Brain pericyte (primary cell): ENCODE data around the gene AGPAT2.

Source experiments
- DNase-seq: peaks from one replicate; pipeline ENCODE4 v3.0.0-alpha.2; 2012; ENCODE audit warnings: low read depth, low spot score

Gene AGPAT2

DNA sequence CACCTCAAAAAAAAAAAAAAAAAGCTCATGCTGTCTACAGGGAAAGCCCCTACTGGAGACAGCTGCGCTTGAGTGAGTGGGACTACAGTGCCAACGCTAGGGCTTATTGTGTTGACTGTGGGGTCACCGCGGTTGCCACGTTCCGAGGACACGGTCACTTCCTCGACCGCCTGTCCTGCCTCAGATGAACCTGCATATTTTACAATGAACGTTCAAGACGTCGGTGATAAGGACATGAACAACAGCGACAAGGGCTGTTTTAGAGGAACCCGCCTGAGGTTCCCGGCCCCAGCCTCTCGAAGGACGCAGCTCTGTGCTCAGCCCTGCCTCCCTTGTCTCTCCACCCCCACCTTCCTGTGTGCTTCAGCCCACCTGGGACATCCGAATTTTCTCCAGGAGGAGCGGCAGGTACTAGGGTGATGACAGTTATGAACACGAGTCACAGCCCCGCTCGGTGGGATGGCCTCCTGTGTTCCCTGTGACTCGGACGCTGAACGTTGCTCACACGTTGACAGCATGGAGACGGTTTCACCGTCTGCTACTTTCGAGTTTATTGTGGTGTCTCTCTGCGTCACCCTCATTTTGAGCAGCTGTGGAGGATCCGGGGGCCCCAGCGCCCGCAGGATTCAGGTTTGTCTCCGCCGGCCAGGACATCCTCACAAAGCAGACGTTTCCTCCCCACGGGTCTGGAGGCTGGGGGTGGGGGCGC, 13.9 kb upstream of the AGPAT2 start:
- DNase-seq = no peak

DNA sequence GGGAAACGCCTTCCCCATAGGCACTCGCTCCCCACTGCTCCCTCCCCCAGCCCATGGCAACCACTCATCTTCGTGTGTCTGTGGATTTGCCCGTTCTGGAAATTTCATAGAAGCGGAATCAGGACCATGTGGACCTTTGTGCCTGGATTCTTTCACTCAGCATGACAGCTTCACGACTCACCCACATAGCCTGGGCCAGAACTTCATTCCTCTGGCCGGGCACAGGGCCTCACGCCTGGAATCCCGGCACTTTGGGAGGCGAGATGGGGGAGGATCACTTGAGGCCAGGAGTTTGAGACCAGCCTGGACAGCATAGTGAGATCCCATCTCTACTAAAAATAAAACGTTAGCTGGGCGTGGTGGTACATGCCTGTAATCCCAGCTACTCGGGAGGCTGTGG, 13.0 kb upstream of the AGPAT2 start:
- no peak for DNase-seq

DNA sequence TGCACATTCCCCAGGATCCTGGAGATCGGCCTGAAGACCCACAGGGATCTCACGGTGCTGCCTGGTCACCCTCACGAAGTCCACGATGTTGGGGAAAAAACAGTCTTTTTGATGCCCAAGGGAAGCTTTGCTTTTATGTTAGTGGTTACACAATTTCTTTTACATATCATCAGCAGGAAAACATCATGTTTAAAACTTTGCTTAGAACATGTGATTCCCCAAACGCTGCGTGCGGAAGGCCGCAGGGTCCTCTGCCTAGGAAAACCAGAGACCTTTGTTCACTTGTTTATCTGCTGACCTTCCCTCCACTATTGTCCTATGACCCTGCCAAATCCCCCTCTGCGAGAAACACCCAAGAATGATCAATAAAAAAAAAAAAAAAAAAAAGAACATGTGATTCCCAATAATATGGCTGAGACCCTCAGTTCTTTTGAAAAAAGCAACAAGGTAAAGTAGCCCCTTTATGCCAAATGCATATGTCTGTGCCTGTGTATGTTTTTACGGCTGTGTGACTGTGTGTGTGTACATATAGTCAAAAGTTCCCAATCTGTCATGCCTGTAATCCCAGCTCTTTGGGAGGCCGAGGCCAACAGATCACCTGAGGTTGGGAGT, 11.5 kb upstream of the AGPAT2 start:
- no peak for DNase-seq

DNA sequence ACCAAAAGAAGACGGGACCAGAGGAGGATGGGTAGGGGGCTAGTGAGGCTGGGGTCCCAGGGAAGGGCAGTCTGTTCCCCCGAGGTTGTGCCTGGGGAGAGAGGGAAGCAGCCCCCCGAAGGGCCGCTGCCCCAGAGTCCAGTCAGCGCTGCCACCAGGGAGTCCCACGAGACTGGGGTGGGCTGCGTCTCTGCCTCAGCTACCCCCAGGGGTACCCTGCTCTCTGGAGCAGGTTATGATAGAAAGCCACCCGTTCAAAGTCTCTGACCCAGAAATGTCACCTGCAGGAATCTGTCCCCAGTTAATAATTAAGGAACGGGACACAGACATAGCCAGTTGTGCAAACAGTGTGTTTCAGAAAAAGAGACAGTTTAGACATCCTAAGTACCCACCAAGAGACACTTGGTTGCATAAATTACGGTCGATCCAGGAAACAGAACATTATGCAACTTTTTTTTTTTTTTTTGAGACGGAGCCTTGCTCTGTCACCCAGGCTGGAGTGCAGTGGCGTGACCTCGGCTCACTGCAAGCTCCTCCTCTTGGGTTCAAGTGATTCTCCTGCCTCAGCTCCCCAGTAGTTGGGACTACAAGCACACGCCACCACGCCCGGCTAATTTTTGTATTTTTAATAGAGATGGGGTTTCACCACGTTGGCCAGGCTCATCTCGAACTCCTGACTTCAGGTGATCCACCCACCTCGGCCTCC, 10.7 kb upstream of the AGPAT2 start:
- DNase-seq = no peak

DNA sequence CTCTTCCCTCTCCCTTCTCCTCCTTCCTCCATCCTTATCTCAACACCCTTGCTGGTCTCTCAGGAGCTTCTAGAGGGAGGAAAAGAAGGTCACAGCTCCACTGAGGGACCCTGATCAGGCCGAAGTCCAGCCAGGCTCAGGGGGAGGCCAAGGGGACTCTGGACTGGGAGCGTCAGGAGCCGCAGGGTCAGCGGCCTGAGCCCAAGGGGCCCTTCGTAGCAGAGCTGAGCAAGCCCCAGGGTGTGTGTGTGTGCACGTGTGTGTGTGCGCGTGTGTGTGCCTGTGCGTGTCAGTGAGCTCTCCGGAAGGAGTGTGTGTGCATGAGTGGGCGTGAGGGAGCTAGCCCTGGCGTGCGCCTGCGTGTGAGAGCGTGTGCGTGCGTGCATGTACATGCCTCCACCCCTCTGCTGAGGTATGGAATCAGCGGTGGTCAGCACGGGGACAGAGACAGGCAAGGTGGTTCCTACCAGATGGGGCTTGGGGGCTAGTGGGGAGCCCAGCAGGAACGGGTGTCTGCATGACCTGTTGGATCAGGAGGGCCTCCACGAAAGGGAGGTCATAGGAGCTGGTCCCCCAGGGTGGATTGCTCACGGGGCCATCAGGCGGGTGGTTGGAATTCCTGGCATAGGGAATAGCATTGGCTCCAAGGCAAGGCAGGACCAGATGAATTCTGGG, 10.0 kb upstream of the AGPAT2 start:
- DNase-seq = no peak

DNA sequence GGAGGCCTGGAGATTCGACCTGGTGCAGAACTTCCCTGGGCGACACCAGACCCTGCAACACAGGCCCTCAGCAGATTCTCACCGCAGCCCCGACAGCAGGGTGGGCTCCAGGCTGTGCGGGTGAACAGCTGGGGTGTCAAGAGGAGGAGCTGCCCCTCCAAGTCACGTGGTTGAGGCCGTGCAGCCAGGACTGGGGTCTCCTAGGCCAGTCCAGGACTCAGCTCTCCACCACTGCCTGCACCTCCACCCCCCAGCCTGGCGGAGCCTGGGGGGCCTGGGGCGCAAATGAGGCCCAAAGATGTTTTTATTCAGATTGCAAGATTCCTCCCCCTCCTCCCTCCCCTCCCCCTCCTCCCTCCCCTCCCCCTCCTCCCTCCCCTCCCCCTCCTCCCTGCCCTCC, 9.2 kb upstream of the AGPAT2 start:
- DNase-seq = no peak

DNA sequence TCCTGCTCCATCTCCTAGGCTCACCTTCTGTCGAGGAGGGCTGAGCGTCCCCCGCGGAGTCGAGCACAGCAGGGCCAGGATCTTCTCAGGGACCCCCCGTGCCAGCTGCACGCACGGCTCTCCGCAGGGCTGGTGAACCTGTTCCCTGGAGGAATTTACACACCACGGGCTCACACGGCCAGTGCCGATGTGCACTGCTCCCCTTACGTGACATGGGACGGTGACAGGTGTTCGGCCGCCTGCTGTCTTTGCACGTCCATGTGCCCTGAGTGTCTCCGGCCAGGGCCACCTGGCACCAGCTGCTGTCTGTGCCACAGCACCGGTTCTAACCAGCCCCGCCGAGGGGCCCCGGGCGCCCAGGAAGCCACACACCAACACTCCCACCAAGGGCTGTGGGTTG, 8.7 kb upstream of the AGPAT2 start:
- DNase-seq = no peak

DNA sequence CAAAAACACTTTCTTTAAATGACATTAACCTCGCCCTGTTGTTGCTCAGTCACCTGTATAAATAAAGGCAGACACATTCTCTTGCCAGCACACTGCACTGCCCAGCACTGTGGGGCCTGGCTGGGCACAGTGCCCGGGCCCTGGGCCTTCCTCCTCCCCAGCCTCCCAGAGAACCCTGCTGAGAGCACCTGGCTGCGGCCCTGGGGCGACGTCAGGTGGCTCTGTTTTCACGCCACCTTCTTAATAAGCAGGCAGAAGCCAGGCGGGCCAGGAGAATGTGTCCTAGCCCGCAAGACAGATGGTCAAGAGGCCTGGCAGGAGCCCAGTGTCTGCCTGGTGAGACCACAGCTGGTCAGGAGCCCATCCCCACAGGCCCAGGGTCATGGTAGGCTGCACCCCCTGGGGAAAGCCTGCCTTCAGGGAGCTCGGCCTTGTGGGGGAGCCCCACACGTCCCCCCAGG, 8.2 kb upstream of the AGPAT2 start:
- DNase-seq = peak; percentile 34

DNA sequence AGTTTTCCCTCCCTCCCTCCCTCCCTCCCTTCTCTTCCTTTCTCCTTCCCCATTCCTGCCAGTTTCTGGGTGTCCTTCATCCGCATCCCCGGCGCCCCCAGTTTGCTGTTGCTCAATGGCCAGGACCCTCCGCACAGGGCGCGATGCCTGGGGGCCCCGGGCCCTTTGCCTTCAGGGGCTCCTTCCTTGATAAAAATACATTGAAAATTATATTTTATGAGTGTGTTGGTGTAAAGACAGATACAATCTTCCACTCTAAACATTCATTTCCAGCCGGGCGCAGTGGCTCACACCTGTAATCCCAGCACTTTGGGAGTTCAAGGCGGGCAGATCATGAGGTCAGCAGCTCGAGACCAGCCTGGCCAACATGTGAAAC, 7.6 kb upstream of the AGPAT2 start:
- DNase-seq = no peak

DNA sequence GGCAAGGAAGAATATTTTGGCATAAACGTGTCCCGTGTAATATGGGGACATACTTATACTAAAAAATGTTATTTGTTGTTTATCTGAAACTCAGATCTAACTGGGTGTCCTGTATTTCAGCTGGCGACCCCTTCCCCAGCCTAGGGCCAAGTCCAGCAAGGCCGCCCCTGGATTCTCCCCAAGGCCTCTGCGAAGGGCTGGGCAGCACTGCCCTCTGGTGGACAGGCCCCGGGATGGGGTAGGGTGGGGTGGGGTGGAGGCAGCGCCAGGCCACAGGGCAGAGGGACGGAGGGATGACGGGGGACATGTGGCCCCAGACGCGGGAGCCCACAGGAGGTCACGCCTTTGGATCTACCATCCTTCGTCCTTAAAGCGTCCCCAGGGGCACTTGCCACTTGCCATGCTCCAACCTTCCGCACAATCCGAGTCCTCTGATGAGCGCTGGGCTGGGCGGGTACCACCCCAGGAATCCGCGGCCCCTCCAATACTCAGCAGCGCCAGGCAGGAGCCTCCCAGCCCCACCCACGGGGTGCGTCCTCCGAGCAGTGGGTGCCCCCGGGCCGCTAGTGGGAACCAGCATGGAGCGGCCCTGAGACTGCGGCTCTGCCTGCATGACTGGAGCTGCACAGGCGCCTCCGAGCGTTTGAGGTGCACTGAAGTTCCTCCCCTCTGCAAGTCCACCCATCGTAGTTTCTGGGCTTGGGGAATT, 7.1 kb upstream of the AGPAT2 start:
- DNase-seq = no peak

DNA sequence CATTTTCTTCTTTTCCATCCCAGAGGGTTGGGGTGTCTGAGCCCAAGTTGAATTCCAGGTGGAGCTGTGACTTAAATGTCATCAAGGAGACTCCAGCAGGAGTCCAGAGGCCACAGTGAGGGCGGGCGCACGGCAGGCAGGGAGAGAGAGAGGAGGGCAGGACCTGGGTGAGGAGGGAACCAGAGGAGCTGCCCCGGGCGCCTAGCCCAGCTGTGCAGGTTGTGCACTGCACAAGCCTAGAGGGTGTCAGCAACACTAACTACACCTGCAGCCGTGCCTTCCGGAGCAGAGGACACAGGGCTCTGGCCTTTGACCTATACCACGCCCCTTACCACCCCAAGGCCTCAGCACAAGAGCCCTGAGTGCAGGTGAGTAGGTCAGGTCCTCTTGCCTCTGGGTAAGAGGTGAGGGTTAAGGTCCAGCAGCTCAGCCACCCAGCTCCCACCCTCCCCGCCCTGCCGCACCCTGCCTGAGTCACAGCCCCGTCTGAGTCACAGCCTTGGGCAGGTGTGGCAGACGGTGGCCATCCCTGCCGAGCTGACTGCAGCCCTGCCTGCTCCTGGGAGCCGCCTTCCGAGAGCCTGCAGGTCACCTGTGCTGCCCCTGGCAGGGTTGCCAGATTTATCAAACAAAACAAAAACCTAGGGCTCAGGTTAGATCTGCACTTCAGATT, 6.4 kb upstream of the AGPAT2 start:
- no peak for DNase-seq

DNA sequence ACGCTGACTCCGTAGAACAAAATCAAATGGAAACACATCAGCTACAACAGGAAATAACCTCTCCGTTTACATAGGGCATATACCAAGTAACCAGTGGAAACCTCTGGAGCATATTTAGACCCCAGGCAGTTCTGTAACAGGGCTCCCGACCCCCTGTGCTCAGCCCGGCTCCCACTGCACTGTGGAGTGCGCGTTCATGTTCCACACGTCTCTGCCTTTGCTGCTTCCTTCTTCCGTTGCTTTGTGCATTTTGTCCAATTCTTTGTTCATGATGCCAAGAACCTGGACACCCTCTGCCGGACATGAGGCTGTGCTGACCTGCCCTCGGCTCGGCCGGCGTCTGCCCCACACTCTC, 5.9 kb upstream of the AGPAT2 start:
- DNase-seq = no peak

DNA sequence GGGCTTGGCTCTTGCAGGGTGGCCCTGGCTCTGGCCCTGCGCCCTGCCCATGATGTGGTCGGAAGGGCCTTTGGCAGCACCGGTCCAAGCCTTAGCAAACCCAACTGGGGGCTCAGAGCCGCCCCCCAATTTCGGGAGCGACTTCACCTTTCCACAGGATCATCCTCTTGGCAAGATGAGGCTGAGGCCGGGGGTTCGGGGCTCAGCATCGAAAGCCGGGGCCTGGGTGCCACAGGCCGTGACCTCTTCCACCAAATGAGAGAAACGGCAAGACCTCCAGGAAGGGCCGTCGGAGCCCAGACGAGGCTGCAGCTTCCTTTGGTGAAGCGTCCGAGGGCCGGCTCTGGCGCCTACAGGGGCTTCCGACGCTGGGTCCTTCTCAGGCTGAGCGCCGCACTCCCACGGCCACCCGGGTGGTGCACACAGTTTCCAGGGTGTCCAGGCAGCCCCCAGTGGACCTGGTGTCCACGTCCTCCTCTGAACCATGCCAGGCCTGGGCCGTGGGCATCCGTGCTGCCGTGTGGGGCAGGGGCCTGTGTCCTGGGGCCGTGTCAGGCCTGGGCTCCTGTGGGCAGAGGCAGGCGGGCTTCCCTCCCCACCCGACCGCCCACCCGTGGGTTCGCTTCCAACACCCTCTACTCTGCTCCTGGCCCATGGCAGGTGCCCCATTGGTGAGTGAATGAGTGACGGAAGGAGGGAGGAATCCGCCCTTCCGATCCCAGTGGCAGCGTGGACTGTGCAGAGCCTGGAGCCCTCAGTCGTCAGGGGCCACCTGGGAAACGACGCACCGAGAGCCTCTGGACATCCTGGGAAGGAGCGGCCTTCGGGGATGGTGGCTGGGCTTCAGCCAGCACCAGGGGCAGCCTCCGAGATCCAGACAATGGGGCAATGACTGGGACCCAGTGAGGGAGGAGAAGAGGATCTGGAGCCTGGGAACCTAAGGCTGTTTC, 5.2 kb upstream of the AGPAT2 start:
- DNase-seq = no peak

DNA sequence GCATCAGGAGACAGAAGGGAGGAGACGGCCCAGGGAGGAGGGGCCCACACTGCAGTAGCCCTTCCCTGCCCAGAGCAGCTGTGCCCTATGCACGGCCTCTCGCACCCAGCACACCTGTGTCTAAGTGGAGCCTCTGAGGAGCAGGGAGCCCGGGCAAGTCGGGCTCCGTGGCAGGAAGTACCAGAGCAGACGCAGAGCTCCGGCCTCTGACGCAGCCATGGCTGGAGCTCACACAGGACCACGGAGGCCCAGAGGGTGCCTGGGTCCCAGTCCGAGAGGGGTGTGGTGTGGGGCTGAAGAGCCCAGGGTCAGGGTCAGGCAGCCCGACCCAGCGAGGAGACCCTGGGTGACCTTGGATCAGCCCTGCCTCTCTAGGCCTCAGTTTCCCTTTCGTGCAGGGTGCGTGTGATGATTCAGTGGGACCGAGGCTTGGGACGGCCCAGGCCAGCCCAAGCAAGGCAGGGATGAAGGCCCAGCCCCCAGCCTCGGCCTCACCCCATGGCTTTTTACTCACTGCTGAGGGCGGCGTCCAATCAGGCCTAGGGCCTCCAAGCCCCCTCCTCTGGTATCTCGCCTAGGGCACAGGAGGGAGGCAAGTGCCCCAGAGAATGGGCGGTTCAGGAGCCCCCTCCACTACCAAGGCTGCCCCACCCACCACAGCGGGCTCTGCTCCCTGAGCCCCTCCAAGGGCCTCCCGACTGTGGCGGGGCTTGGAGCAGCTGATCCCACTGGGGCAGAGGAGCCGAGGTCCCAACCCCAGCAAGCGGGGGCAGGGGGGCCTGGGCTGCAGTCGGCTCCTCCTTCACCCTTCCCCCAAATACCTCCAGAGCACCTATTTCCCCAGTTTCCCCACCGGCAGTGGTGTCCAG, 4.3 kb upstream of the AGPAT2 start:
- no peak for DNase-seq

DNA sequence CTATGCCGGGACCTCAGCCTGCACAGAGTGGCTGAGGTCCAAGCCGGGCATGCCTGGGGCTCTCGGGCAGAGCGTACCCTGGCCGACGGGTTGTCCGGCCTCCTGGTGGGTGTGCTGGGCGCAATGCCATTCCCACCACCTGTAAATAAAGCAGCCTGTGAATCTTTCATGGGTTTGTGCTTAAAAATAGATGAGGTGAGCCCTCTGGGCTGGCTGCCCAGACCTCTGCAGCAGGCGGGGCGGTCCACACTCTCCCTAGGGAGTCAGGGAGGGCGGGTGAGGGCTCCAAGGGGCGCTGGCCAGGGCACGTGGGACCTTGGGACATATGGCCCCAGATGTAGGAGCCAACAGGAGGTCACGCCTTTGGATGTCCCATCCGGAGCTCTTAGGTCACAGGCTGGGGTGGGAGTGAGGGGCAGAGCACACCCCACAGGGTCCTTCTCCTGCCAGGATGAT, 3.6 kb upstream of the AGPAT2 start:
- no peak for DNase-seq

DNA sequence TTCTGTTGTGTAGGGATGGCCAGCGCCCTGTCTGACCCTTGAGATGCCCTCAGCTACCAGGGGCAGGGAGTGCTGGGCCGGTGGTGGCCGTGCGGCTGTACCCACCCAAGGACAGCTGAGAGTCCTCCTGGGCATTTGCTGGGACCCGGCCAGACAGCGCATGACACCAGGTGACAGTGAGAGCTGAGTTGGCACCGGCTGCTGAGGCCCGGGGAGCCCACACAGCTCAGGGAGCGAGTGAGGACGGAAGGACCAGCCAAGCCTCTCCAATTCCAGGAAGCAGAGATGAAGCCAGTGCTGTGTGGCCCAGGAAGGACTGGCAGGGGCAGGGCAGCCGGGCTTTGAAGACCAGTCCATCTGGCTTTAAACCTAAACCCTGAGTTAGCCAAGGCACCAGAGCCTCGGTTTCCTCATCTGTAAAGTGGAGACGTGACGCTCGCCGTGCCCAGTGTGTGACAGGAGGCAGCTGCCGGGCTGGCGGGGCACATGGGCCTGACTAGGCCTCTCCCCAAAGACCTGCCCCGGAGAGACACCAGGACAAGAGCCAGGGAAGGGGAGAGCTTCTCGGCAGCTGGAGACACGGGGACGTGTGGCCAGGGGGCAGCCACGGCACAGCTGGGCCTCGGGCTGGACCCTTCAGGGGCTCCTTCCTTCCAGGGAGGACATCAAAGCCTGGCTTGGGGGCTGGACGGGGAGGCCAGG, 3.0 kb upstream of the AGPAT2 start:
- no peak for DNase-seq

DNA sequence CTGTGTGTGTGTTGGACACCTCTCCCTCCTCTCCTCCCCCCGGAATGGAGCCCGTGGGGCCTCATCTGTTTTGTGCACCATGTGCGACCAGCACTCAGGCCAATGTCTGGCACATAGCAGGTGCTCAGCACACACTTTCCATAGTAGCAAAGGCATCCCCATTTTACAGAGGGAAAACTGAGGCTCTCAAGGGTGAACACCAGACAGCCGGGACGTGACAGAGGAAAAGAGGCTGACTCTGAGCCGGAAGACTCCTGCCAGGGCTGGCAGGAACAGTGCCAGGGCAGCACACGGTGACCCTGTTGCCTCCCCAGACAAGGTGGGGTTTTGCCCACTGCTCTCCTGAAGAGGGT, 1.8 kb upstream of the AGPAT2 start:
- DNase-seq = no peak

DNA sequence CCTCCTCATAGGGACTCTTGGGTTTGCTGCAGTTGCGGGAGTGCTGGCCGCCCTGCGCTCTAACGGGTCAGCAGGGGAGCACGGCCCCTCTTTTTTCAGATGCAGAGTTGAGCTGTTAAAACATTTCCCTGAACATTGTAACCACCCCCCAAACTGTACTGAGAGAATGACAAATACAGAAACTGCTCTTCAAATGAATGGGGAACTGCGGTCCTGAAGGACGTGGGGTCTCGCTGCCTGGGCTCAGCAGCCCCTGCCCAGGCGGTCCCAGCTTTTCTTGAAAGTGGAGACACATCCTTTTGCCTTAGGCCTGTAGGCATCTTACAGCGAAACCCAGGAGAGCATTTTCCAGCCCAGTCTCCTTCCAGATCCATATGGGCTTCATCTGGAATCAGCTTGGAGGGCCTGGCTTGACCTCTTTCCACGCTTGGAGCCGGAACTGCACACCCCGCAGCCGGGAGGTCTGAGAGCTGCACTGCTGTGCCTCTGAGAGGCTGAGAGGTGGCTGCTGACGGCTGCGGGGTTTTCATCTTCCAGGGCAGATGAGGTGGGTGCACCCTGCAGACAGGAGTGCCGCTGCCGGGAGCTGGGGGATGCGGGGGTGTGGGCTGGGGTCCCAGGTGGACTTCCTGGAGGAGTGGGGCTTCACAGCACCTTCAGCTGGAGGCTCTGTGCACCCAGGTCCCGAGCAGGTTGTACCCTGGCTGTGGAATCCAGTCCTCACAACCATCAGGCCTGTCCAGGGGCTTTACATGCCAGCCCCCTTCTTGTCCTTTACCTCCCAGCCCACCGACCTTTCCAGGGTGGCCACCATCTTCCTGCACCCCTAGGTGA, 1.2 kb upstream of the AGPAT2 start:
- DNase-seq = no peak
